Measurements from ENCODE around the gene BIK. TPM values are rescaled to one million over a fixed set of nuclear protein-coding genes. Genes with fewer than 3 reads are reported as not detected.

BIK gene
- total RNA-seq, 1 experiment from 2014 or later, result 2.0 TPM

- CTCF ChIA-PET, result no interaction called here
- Histone ChIP-seq H3K4me3 (ENCODE audit: low read depth, low read length, poor library complexity, severe bottlenecking) (no peak overlapping the region), H3K27me3 (replicated peaks; ENCODE audit: insufficient read depth, low read depth, low read length, poor library complexity) (no peaks in the 10 kb centered on the region), H3K27ac (ENCODE audit: low read depth, low read length, poor library complexity, severe bottlenecking) (no peak overlapping the region), H3K36me3 (ENCODE audit: insufficient read depth, low read length, poor library complexity, severe bottlenecking) (peaks cover 63% of the 10 kb centered on the region), H3K4me1 (ENCODE audit: insufficient read depth, low read length, poor library complexity, severe bottlenecking) (no peaks in the 10 kb centered on the region), H3K9me3 (ENCODE audit: low read depth, low read length, poor library complexity, severe bottlenecking) (no peaks in the 10 kb centered on the region)
- BruUV-seq (replicated peaks), result no TSS peak
- POLR2A ChIA-PET (ENCODE audit: low non-redundant PET), result no interaction called here
- TF ChIP-seq EZH2 (IDR thresholded peaks at IDR 0.05; ENCODE audit: borderline replicate concordance, low read depth, low read length, poor library complexity, severe bottlenecking) (no peak), CTCF (conservative IDR thresholded peaks at IDR 0.05; ENCODE audit: low read depth, low read length) (peak; percentile 78)
- intact Hi-C loops (cut with micrococcal nuclease; ENCODE audit: unreplicated experiment), result no loop called here
- DNase-seq (ENCODE audit: low spot score), result peak; percentile 62
Measured at GRCh38 chr22:43136255-43136654, 25.7 kb downstream of the BIK start.

- H3K27me3 ChIP-seq (replicated peaks; ENCODE audit: insufficient read depth, low read depth, low read length, poor library complexity), result no peaks in the 10 kb centered on the region
- peaks cover under 1% of the 10 kb centered on the region for H3K4me1 ChIP-seq (ENCODE audit: insufficient read depth, low read length, poor library complexity, severe bottlenecking)
- no TSS peak for BruUV-seq (replicated peaks)
- peaks cover 66% of the 10 kb centered on the region for H3K36me3 ChIP-seq (ENCODE audit: insufficient read depth, low read length, poor library complexity, severe bottlenecking)
- intact Hi-C loops (cut with micrococcal nuclease; ENCODE audit: unreplicated experiment), result no loop called here
- H3K9me3 ChIP-seq (ENCODE audit: low read depth, low read length, poor library complexity, severe bottlenecking), result no peaks in the 10 kb centered on the region
- TF ChIP-seq EZH2 (IDR thresholded peaks at IDR 0.05; ENCODE audit: borderline replicate concordance, low read depth, low read length, poor library complexity, severe bottlenecking), result no peak
- no peak for TF ChIP-seq CTCF (conservative IDR thresholded peaks at IDR 0.05; ENCODE audit: low read depth, low read length)
- no peak overlapping the region for H3K27ac ChIP-seq (ENCODE audit: low read depth, low read length, poor library complexity, severe bottlenecking)
- H3K4me3 ChIP-seq (ENCODE audit: low read depth, low read length, poor library complexity, severe bottlenecking), result no peak overlapping the region
- DNase-seq (ENCODE audit: low spot score), result no peak
- ChIA-PET CTCF (no interaction called here), POLR2A (ENCODE audit: low non-redundant PET) (no interaction called here)
Measured at GRCh38 chr22:43136801-43137200, 26.3 kb downstream of the BIK start.

- no peak for TF ChIP-seq CTCF (conservative IDR thresholded peaks at IDR 0.05; ENCODE audit: low read depth, low read length)
- no peak for TF ChIP-seq EZH2 (IDR thresholded peaks at IDR 0.05; ENCODE audit: borderline replicate concordance, low read depth, low read length, poor library complexity, severe bottlenecking)
- peak within 1 kb of the TSS; percentile 91 for H3K27ac ChIP-seq (ENCODE audit: low read depth, low read length, poor library complexity, severe bottlenecking)
- H3K4me3 ChIP-seq (ENCODE audit: low read depth, low read length, poor library complexity, severe bottlenecking), result peak within 1 kb of the TSS; percentile 88
- DNase-seq (ENCODE audit: low spot score), result peak; percentile 91
- H3K4me1 ChIP-seq (ENCODE audit: insufficient read depth, low read length, poor library complexity, severe bottlenecking), result peaks cover 9% of the 10 kb centered on the region
- intact Hi-C loops (cut with micrococcal nuclease; ENCODE audit: unreplicated experiment), result no loop called here
- TSS peak; percentile 65 for BruUV-seq (replicated peaks)
- peaks cover 24% of the 10 kb centered on the region for H3K36me3 ChIP-seq (ENCODE audit: insufficient read depth, low read length, poor library complexity, severe bottlenecking)
- POLR2A ChIA-PET (ENCODE audit: low non-redundant PET), result no interaction called here
- no peaks in the 10 kb centered on the region for H3K9me3 ChIP-seq (ENCODE audit: low read depth, low read length, poor library complexity, severe bottlenecking)
- H3K27me3 ChIP-seq (replicated peaks; ENCODE audit: insufficient read depth, low read depth, low read length, poor library complexity), result no peaks in the 10 kb centered on the region
- CTCF ChIA-PET, result no interaction called here
Measured at GRCh38 chr22:43142880-43143562, 32.5 kb downstream of the BIK start, which contains the start of gene MCAT. TSS of gene MCAT (minus strand) at chr22:43143398. CDS start at chr22:43143348, 50 bp downstream.
